ENCODE data around the gene PSRC1. TPM values are rescaled to one million over a fixed set of nuclear protein-coding genes. Genes with fewer than 3 reads are reported as not detected.
A peak's percentile ranks its signal among the peaks of the same experiment; 100 is the strongest.

PSRC1 gene
- total and polyA plus RNA-seq, 2 of the 8 experiments (the other 6 are each of a cell fraction or from before 2014, with no cell fraction given) = 56.1 to 67.3 TPM

GRCh38 chr1:109259674-109260557, 23.0 kb downstream of the PSRC1 start:
- Histone ChIP-seq H3K9ac (replicated peaks in 1 of 4; ENCODE audit: extremely low read depth in 1 of 4, low read depth in 3 of 4, low read length in 3 of 4) (0 out of 7 replicates have a peak overlapping the region, but pooled peaks of 1 of the 4 experiments have one; percentile 7), H3K23ac (ENCODE audit: insufficient read length) (no peak overlapping the region), H4K91ac (replicated peaks; ENCODE audit: insufficient read length, low read length) (no peak overlapping the region), H3K56ac (replicated peaks; ENCODE audit: insufficient read length, low read depth, low read length) (no peak overlapping the region), H3K18ac (ENCODE audit: extremely low read depth, low read length) (no peak overlapping the region; the same call in none of the 2 replicates), H3K27me3 (replicated peaks in 1 of 4; ENCODE audit: control insufficient read depth in 3 of 4, extremely low read depth in 1 of 4, insufficient read depth in 3 of 4, low read length in 3 of 4) (no peaks in the 10 kb centered on the region), H3K79me2 (ENCODE audit: control insufficient read depth in 1 of 2, insufficient read depth in 2 of 2, low read length in 2 of 2) (peaks cover 0 to 13% of the 10 kb centered on the region in 2 experiments; a peak in 1 of 4 replicates), H3K23me2 (ENCODE audit: low read depth, low read length) (no peaks in the 10 kb centered on the region; the same call in 1 of the 2 replicates), H3K9me3 (ENCODE audit: insufficient read depth in 2 of 2, low read depth in 1 of 2, low read length in 1 of 2) (no peaks in the 10 kb centered on the region), H3K4me2 (ENCODE audit: insufficient read depth in 1 of 2, low read depth in 2 of 2, low read length in 2 of 2) (peak overlapping the region in 1 of 2 experiments; percentile 55; a peak in 3 of 4 replicates), H3K4ac (replicated peaks; ENCODE audit: insufficient read length, low read depth, low read length) (no peak overlapping the region), H2BK5ac (ENCODE audit: low read depth, low read length) (peak overlapping the region; percentile 81; the same call in 1 of the 2 replicates), H4K5ac (ENCODE audit: insufficient read length, low read depth, low read length) (no peak overlapping the region), H3K4me1 (replicated peaks in 1 of 4; ENCODE audit: control insufficient read depth in 3 of 4, insufficient read depth in 4 of 4, low read length in 3 of 4) (peaks cover 0 to 20% (median 12%) of the 10 kb centered on the region in 4 experiments; a peak in 6 of 7 replicates), H4K8ac (ENCODE audit: extremely low read depth, insufficient read depth, low read length) (peak overlapping the region; percentile 9; the same call in 1 of the 2 replicates), H4K20me1 (replicated peaks in 1 of 2; ENCODE audit: control insufficient read depth in 1 of 2, insufficient read depth in 2 of 2, low read length in 2 of 2) (peaks cover 0 to 2% of the 10 kb centered on the region in 2 experiments), H2AK5ac (ENCODE audit: low read depth, low read length) (no peak overlapping the region), H2AFZ (ENCODE audit: low read length) (no peak overlapping the region), H3K4me3 (ENCODE audit: extremely low read depth in 1 of 4, insufficient read depth in 2 of 4, low read depth in 3 of 4, low read length in 4 of 4) (no peak overlapping the region), H3K27ac (ENCODE audit: low read depth, low read length) (peak overlapping the region; percentile 39; the same call in 1 of the 2 replicates), H3K79me1 (ENCODE audit: low read depth, low read length) (peaks cover 6% of the 10 kb centered on the region; the same call in 1 of the 2 replicates), H3K14ac (ENCODE audit: insufficient read length) (no peak overlapping the region), H3K36me3 (ENCODE audit: control insufficient read depth in 2 of 4, insufficient read depth in 4 of 4, low read length in 3 of 4) (peaks cover 4 to 10% (median 7%) of the 10 kb centered on the region in 4 experiments; a peak in 5 of 8 replicates), H2BK20ac (ENCODE audit: low read length) (no peak overlapping the region), H2BK15ac (ENCODE audit: low read length) (no peak overlapping the region), H2BK12ac (ENCODE audit: low read depth, low read length) (peak overlapping the region; percentile 60; the same call in 1 of the 2 replicates), H2BK120ac (replicated peaks; ENCODE audit: low read depth, low read length) (no peak overlapping the region)
- FAIRE-seq = no peak
- ChIA-PET CTCF (ENCODE audit: partially characterized antibody) (interaction anchor here (0.6 to 8.5 kb wide), 19 partner anchors 10 to 238 kb away, joined by 3 to 95 read pairs (median 3); partner anchors contain the start of genes ATXN7L2, CELSR2, PSRC1 and SORT1), POLR2A (ENCODE audit: partially characterized antibody) (interaction anchor here (0.7 to 1.5 kb wide), 6 partner anchors 10 to 213 kb away, joined by 3 to 7 read pairs (median 3); partner anchors contain the start of genes PSRC1 and SARS1)
- TF ChIP-seq GABPA (IDR thresholded peaks at IDR 0.05; ENCODE audit: borderline replicate concordance, insufficient read depth, low read length) (no peak), PHF8 (conservative IDR thresholded peaks at IDR 0.05; ENCODE audit: low read depth, low read length) (no peak), KDM1A (IDR thresholded peaks at IDR 0.05; ENCODE audit: borderline replicate concordance, low read length) (no peak), RBBP5 (IDR thresholded peaks at IDR 0.05; ENCODE audit: borderline replicate concordance, low read depth, low read length) (peak; percentile 47; the same call in 1 of the 2 replicates), TEAD4 (IDR thresholded peaks at IDR 0.05; ENCODE audit: low read depth, low read length) (no peak)
- WGBS, 2 experiments (ENCODE audit: extremely low coverage in 1 of 2, insufficient coverage in 1 of 2, insufficient read length in 1 of 2, insufficient replicate concordance in 2 of 2, low coverage in 1 of 2, low lambda C conversion rate in 2 of 2, missing lambda C conversion rate in 1 of 2) = 72% methylated on average over 6 of the region's 7 CpGs; no CpG with 5 or more reads in 1 of the 2 experiments
- DNase-seq (ENCODE audit: low read depth in 1 of 2, low spot score in 2 of 2) = no peak
